Ureter (tissue), 1 donor: ENCODE measurements around the gene NEMP1. TPM values are rescaled to one million over a fixed set of nuclear protein-coding genes. Genes with fewer than 3 reads are reported as not detected.
"Not testable (repeated sequence)": the region's sequence is repeated elsewhere in the genome, so short reads cannot be mapped to it uniquely, and the experiment has no call there.

Experiments used
- DNase-seq: peaks from one replicate; pipeline ENCODE4 v3.0.0-alpha.2; 2020; ENCODE audit warnings: low spot score
- total RNA-seq: library from RNA; stranded (reverse); gene quantifications from one replicate; pipeline ENCODE4 v1.2.4, GENCODE V29; 2023
- donor health status: DM: yes; HTN: yes; CAD: no.

NEMP1 gene
- total RNA-seq, 1 donor from 2014 or later, result 12.5 TPM

DNA sequence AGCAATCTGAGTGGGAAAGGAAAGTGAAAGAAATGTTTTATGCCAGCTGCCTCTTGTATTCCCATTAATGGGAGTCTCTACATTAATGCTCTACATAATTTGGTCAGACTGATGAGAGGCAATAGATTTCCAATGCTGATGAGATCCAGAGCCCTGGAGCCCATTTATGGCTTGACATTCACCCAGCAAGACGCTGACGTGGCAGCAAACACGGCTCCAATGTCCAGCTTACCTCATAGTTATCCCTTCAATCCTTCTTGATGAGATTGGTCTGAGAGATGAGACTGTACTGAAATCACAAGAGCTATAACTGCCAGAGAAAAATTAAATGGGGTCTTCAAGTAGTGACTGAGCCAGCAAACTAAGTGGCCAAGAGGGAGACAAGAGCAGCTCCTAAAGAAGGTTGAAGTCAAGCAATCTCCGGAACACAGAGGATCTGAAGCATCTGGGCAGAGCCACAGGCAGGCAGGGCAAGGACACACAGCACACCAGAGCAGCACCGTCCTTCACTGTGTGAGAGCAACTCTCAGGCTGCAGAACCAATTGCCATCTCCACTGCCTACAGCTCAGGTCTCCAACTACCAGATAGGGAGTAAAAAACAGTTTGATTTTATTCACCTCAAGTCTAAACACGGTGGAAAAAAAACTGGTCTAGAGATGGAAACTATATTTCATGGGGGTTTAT is 21.4 kb downstream of the NEMP1 start:
- no peak for DNase-seq

DNA sequence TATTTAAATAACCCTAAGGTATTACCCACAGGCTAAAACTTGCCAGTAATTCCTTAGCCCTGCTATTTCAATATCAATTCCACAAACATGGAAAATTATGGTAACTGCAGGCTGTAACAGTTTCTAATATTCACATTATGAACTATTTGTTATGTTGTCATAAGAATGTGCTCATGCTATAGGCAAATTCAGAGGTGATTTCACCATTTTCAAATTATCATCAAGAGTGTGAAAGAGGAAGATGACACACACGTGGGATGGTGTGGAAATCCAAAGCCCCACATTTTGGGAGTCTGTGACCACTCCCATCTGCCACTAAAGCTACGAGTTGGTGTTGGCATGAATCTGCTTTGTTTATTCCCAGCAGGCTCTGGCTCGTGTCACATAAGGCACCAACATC is 22.8 kb downstream of the NEMP1 start:
- DNase-seq, result no peak

DNA sequence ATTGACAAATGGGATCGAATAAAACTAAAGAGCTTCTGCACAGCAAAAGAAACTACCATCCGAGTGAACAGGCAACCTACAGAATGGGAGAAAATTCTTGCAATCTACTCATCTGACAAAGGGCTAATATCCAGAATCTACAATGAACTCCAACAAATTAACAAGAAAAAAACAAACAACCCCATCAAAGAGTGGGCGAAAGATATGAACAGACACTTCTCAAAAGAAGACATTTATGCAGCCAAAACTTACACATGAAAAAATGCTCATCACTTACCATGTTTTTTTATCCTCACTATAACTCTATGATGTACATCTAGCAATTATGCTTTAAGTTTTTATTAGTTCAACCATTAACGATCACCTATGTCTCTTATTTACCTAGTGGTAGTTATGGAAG is 24.7 kb downstream of the NEMP1 start:
- not testable (repeated sequence) for DNase-seq

DNA sequence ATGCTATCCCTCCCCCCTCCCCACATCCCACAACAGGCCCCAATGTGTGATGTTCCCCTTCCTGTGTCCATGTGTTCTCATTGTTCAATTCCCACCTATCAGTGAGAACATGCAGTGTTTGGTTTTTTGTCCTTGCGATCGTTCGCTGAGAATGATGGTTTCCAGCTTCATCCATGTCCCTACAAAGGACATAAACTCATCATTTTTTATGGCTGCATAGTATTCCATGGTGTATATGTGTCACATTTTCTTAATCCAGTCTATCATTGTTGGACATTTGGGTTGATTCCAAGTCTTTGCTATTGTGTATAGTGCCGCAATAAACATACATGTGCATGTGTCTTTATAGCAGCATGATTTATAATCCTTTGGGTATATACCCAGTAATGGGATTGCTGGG is 25.4 kb downstream of the NEMP1 start:
- DNase-seq, result not testable (repeated sequence)

DNA sequence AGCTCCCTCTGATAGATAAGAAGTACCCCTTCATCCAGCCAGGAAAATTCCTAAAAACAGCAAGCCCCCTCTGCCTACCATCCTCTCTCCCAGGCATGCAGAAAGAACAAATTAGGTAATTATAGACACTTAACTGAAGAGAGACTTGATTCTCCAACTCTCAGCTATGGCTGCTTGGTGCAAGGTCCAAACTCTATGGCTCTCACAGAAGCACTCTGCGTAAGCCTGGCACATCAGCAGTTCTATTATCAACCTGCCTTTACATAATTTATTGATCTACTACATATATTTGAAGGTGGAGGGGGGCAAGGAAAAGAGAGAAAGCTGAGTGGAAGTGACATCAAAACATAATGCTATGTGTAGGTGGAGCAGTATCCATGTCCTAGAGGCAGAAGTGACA is 27.6 kb downstream of the NEMP1 start:
- no peak for DNase-seq

DNA sequence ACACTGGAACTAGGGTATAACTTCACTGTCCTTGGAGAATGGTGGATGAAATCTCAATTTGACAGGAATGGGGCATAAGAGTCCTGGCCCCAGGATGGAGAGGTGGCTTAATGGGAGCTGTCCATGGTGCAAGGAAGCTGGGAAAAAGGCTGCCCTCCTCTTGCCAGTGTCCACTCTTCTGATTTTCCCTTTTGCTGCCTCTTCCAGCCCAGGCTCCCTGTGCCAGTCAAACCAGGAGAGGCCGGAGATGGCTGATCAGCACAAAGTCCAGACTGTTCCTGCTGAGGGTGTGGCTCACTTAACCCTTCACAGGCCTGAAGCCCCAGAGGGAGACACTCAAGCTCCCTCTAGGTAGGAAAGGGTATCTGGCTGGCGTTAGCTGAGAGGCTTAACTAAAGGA is 28.7 kb downstream of the NEMP1 start, which contains the start of gene MYO1A:
Gene MYO1A (minus strand): TSS at position 240 of the 400 bp plus-strand sequence. CDS start 1,806 bp downstream, outside the sequence.
- no peak for DNase-seq

DNA sequence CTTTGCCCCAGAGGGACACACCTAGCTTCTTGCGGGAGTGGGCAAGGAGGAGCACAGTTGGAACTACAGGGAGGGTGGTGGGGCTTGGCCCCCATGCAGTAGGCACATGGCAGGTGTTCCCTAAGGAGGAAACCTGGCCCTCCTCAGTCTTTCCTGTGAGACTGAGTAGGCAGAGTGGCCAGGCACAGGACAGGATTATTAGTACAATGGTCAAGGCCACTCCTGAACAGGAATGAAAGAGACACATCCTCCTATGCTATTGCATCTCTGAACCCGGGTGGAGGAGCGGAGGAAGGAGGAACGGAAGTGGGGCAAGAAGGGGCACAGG is 29.5 kb downstream of the NEMP1 start:
- no peak for DNase-seq

DNA sequence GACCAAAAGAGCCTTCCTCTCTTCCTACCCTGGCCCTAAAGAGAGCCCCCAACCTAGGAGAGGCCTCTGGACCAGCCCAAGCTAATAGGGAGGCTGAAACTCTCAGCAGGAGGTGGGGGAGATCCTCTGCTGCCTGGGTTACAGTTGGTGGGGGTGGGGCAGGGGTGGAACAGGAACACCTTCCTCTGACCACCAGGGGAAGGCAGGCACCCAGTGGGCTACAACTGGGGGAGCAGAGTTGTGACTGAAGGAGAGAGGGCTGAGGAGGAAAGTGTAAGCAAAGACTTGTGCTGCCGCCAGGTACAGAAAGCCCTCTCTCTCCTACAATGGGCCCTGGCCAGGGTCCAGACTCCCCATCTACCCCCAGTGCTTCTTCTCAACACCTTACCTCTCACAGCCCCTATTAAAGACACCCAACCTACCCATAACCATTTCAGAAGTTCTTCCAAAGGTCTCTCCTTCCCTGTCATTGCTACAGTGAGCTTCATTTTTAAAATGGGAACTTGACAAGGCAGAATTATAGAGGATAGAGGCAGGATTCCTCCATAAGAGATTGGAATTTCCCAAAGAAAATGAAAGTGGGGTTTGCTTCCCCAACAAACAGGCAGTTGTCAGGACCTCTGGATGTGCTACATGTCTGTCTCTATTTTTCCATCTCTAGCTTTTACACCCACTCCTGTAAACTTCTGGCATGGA is 30.0 kb downstream of the NEMP1 start:
- DNase-seq, result no peak

DNA sequence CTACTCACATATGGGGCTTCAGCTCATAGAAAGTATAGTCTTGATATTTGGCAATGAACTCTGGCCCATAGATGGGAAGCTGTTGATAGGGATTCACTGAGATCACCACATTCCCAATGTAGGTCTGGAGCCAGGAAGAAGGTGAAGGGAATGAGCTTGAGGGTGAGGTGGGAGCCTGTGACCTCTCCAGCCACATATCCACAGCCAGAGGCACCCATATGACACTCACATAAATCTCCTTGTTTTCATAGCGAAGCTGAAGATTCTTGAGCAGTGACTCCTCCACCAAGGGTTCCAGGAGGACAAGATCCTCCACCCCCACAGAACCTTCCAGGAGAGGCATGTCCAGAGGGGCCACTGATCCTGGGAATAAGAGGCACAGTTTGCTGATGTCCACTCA is 30.6 kb downstream of the NEMP1 start:
- DNase-seq, result no peak

DNA sequence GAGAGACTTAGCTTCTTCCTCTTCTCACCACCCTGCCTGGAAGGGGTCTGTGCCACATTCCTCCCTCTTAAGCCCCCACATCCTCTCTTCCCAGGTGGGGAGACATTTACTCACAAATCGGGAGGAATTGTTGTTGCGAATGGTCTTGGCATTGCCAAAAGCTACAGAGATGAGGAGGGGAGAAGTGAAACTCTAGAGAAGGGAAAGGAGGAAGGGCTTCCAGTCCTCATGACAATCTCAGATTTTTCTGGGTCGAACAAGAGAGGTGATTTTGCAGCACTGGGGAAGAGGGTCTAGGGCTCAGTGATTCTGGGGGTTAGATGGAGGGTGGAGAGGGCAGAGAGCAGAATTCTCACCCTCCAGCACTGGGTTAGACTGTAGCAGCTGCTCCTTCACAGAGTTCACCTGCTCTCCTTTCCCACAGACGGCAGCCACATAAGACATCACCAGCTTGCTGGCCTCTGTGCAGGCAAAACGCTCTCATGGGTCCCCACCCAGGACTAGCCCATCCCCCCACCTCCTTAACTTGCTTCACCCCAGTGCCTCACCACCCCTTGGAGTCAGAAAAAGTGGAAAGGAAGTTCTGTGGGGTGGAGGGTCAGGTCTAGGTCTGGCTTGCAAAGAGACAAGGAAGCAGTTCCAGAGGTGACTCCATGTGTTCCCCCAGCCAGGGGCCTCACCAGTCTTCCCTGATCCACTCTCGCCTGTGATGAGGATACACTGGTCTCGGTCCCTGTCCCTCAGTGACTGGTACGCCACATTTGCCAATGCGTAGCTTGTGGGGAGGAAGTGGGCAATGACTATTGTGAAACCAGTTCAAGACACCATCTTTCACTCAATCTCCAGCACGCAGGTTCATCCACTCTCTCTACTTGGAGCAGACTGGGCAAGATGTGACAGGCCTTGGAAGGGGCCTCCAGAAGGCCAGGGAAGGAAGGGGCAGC is 31.4 kb downstream of the NEMP1 start:
- DNase-seq, result no peak

DNA sequence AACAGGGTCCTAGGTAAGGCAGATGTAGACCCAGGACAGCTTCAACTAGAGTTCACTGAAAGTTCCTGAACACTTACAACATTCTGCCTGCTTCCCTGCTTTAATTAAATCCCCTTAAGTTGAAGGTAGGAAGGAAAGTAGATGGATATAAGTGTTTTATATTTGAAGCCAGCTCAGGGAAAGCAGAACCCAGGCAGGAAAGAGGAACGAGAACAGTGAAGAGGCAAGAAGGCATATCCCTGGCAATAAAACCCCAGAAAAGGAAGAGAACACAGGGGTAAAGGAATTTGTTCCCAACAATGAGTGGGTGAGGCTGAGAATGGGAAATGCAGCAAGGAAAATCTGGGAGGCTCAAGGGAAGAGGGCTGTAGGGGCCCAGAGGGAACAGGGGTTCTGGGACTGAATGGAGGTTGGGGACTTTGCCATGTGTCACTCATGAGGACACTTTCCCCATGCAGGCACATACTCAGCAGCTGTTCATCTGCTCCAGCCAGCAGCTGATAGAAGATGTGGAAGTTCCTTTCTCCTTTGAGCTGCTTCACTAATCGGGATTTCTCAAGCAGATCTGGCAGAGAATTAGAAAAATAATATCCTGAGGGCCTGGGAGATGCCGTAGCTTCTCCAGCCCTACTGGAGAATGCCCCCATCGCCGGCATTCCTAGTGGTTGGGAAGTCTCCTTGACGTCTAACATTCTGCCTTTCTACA is 32.4 kb downstream of the NEMP1 start:
- DNase-seq, result no peak

DNA sequence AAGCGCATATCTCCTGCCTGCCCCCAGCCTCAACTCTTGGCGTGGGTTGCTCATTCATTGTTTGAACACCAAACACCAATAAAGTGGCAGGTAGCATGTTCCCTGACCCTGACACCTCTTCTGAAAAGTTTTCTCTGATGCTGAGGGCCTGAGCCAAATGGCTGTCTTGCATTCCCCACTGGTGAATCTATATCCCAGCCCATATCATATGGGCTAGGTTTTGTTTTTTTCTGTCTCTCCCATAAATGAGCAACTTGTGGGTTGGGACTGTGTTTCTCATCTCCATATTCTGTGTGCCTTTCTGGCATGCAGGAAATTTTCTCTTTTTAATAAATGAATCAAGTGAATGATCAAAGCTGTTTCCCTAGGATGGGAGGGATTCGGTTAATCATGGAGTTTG is 33.7 kb downstream of the NEMP1 start:
- DNase-seq, result no peak

DNA sequence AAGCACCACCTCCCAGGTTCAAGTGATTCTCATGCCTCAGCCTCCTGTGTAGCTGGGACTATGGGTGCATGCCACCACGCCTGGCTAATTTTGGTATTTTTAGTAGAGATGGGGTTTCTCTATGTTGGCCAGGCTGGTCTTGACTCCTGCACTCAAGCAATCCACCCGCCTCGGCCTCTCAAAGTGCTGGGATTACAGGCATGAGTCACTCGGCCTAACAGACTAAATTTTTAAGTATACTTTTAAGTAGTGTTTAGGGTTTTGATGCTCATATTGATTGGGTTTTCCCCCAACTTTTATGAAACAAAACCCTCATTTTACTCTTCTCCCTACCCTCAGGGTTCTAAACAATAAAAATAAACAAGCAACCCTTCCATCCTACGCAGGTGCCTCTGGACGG is 34.1 kb downstream of the NEMP1 start:
- DNase-seq, result no peak

DNA sequence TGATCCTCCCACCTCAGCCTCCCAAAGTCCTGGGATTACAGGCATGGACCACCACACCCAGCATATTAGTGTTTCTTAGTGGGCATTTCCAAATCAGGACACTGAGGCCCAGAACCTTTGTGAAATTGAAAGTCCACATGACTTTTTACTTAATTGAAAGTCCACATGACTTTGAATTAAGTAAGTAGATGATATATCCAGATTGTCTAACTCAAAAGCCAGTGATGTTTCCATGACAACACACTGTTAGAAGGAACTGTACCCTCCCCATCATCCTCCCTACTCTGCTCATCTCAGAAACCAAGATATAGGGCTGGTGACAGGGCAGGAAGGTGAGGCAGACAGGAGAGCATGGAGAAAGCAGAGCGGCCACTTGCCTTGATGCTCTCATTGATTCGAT is 35.9 kb downstream of the NEMP1 start:
- no peak for DNase-seq

DNA sequence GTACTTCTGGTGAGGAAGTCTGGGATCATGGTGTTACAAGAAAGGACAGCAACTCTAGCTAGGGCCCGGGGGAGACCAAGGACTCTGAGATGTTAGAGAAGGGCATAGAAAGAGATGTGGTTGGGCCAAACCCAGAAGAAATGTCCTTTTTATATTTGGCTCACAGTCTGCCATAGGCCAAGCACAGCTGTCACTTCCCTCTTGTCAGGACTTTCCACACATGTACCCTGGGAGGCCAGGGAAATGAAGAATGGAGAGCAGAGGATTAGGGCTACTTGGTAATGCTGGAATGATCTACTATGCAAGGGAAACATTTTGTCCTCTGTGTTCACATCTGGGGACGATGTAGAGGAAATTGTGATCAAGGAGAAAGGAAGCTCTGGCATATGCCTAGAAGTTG is 37.8 kb downstream of the NEMP1 start:
- no peak for DNase-seq

DNA sequence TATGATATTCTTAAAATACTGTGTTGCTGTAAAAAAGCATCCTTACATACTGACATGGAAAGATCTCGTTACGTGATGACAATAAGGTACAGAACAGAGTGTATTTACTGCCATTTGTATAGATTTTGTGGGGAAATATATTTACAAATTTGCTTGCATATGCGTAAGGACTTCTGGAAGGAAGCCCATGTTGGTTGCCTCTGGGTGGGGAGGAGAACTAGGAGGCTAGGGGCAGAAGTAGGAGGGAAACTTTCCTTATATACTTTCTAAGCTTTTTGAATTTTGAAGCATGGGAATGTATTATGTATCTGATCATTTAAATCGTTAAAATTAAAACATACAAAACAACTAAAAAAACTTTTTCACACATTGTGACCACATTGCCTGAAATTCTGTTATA is 38.4 kb downstream of the NEMP1 start:
- no peak for DNase-seq

DNA sequence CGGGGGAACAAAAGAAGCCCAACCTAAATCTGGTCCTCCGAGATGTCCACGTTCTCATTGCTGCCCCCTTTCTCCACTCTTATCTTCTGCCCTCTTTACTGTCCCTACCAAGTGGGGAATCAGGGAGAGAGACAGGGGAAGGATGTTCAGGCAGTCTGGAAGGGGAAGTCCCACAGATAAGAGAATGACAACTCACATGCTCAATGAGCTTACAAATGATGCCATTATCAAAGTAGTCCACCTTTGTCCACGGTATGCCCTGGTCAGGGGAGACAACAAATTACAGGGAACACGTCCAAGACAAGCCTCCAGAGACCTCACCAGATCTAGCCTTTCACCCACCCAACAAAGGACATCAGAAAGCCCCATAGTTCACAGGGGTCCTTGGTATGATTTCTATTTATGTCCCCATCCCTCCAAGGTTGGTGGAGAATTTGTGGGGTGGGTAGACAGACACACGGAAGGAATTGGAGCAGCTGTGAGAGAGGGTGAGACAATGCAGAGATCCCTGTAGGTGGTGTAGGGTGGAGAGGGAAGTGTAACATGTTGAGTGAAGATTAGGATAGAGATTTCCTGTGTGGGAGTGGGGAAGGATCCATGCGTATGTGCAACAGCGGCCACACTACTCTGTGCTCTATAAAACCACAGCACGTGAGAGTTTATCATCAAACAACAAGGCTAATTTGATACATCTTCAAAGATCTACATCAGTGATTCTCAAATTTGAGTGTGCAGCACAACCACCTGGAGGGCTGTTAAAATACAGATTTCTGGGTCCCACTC is 39.4 kb downstream of the NEMP1 start:
- no peak for DNase-seq

DNA sequence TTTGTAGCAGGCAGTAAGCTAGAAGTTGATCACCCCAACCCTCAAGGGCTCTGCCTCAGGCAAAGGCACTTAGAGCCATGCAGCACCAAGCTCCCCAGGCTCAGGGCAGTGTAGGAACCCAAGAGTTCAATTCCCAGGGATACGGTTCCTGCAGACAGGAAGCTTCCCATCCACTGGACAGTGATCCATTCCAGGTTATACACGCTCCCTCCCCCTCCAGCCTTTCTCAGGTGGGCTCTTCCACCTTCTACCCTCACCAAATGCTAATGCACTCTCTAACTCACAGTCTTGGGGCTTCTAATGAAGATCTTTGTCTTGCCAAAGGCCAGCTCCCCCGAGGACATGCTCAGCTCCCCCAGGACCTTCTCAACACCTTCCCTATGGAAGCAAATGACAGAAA is 41.3 kb downstream of the NEMP1 start:
- no peak for DNase-seq

DNA sequence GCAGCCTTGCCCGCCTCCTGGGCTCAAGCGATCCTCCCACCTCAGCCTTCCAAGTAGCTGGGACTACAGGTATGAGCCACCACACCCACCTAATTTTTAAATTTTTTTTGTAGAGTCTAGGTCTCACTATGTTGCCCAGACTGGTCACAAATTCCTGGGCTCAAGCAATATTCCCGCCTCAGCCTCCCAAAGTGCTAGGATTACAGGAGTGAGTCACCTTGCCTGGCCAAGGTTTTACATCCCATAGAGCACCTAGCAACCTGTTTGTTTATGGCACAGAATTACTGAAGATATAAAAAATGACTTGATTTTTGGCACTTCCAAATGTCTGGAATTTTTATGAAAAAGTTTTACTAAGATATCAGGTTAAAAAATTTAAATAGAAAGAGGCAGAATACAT is 45.2 kb downstream of the NEMP1 start:
- no peak for DNase-seq

DNA sequence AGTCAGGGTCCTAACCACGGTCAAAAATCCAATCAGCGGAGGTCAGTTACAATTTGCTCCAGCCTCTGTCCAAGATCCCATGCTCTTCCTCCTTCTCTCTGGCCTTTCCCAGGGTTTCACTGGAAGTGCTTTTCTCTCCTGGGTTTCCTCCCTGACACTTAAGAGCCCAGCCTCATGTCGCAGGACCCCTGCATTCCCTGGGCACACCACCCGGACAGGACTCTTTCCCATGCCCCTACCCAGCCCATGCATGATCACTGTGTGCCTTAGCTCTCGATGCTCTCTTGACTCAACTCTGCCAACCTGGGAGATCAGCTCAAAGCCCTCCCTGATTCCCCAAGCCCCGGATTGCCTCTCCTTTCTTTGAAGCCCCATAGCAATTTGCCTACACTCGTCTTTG is 46.8 kb downstream of the NEMP1 start:
- no peak for DNase-seq

DNA sequence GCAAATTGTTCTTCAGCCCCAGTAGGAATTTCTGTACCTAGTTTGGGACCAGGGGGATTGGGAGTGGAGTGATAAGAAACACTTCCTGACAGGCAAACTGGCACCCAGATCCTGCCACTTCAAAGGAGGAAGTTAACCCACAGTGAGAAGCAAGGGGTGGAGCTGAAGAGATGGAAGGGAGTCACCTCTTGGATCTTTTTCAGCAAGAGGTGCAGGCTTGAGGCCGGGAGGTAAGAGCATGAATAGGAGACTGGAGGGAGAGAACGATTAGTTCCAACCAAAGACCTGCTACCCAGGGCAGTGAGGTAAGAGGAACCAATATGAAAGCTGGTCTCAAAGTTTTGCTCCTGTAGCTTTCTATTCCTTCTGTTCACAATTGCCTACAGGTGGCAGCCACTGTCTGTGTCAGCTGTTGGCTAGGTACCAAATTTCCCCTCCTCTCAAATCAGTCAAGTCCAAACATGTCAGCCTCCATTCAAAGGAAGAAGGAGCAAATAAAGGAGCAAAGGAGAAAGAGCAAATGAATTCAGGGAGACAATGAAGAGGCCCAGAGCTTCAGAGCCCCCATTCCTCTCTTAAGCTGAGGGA is 47.4 kb downstream of the NEMP1 start:
- DNase-seq, result no peak
